Endothelial cell of umbilical vein (primary cell): ENCODE measurements around the gene SLC25A48. TPM values are rescaled to one million over a fixed set of nuclear protein-coding genes. Genes with fewer than 3 reads are reported as not detected.

Source experiments
- BruUV-seq: library from RNA; stranded (reverse); fragments of 400-500 nt; replicated peaks from 2 replicates; lab custom pipeline; 2021; lab: Mats Ljungman, UMichigan
- CTCF ChIA-PET: fragments of 300-600, 350-600 bp; sonication (Branson Sonifier 250); formaldehyde crosslinking; loops from one replicate; lab custom pipeline; 2021; ENCODE audit warnings: antibody characterized with exemption, inconsistent platforms; lab: Charles Lee
- POLR2A ChIA-PET: fragments of 300-600, 350-600 bp; sonication (Branson Sonifier 250); formaldehyde crosslinking; loops from one replicate; lab custom pipeline; 2021; ENCODE audit warnings: antibody characterized with exemption, inconsistent platforms; lab: Charles Lee
- DNase-seq: peaks from one replicate; pipeline ENCODE4 v3.0.0-alpha.2; 2011; ENCODE audit warnings: low read depth, low spot score
- FAIRE-seq: peaks from 2 replicates; lab custom pipeline; 2011; peaks lifted over from hg19 to GRCh38; lab: Jason Lieb, UNC
- H2AFZ ChIP-seq: 2 replicates; pipeline ENCODE4 v1.6.0; 2012; ENCODE audit warnings: low read depth, low read length, control low read depth, inconsistent platforms
- H3K27ac ChIP-seq: 2 replicates; pipeline ENCODE4 v1.5.1; 2011; ENCODE audit warnings: low read depth, mild to moderate bottlenecking, control low read depth, low read length, moderate library complexity; ENCODE audit not compliant: insufficient read depth
- H3K27me3 ChIP-seq, 2 experiments: 2 replicates each; pipeline versions ENCODE4 v1.6.0 to v1.6.1; 2011; ENCODE audit warnings: low read length in 2 of 2, mixed read lengths in 1 of 2; ENCODE audit not compliant: control insufficient read depth in 2 of 2, insufficient read depth in 2 of 2
- H3K36me3 ChIP-seq, 2 experiments: 2 replicates in 1 of 2; 3 replicates in 1 of 2; pipeline ENCODE4 v1.5.1; 2011; ENCODE audit warnings: low read length in 2 of 2, mild to moderate bottlenecking in 1 of 2, moderate library complexity in 1 of 2; ENCODE audit not compliant: control insufficient read depth in 2 of 2, insufficient read depth in 2 of 2; ENCODE audit errors: extremely low read depth in 1 of 2
- H3K4me1 ChIP-seq: 3 replicates; pipeline ENCODE4 v1.5.1; 2011; ENCODE audit warnings: mild to moderate bottlenecking, low read length; ENCODE audit not compliant: control insufficient read depth, insufficient read depth; ENCODE audit errors: extremely low read depth
- H3K4me2 ChIP-seq: 2 replicates; pipeline ENCODE4 v1.6.1; 2011; ENCODE audit warnings: low read length, control low read depth, mixed read lengths; ENCODE audit not compliant: insufficient read depth
- H3K4me3 ChIP-seq, 3 experiments: fragments of 200-600 bp in 1 of 3; sonication (generic), shearing (Covaris generic) in 1 of 3; replicated peaks in 1 of 3; 2 replicates each; pipeline ENCODE4 v1.5.1; 2011 to 2016; ENCODE audit warnings: control low read depth in 3 of 3, low read length in 3 of 3, mild to moderate bottlenecking in 2 of 3, inconsistent platforms in 1 of 3, low read depth in 1 of 3, moderate library complexity in 1 of 3; ENCODE audit not compliant: insufficient read depth in 1 of 3
- H3K79me2 ChIP-seq: 2 replicates; pipeline ENCODE4 v1.6.0; 2012; ENCODE audit warnings: low read length, inconsistent platforms; ENCODE audit not compliant: control insufficient read depth, insufficient read depth
- H3K9ac ChIP-seq: replicated peaks from 2 replicates; pipeline ENCODE3; 2011; ENCODE audit warnings: low read length, control low read depth; ENCODE audit not compliant: insufficient read depth; ENCODE audit errors: extremely low read depth
- H3K9me1 ChIP-seq: replicated peaks from 3 replicates; pipeline ENCODE4 v1.6.0; 2011; ENCODE audit warnings: mild to moderate bottlenecking, low read length; ENCODE audit not compliant: control insufficient read depth, insufficient read depth; ENCODE audit errors: extremely low read depth
- H3K9me3 ChIP-seq: replicated peaks from 2 replicates; pipeline ENCODE4 v1.5.1; 2012; ENCODE audit warnings: low read length, inconsistent platforms; ENCODE audit not compliant: control insufficient read depth, insufficient read depth
- H4K20me1 ChIP-seq: replicated peaks from 2 replicates; pipeline ENCODE3; 2011; ENCODE audit warnings: mild to moderate bottlenecking, low read length; ENCODE audit not compliant: control insufficient read depth, insufficient read depth; ENCODE audit errors: extremely low read depth
- EZH2 ChIP-seq: IDR thresholded peaks from 2 replicates; pipeline ENCODE4 v1.6.1; 2012; ENCODE audit warnings: borderline replicate concordance, low read depth, mild to moderate bottlenecking, moderate library complexity, low read length, inconsistent platforms; ENCODE audit not compliant: severe bottlenecking
- FOS ChIP-seq: IDR thresholded peaks from 2 replicates; pipeline ENCODE4 v1.6.1; 2011; ENCODE audit warnings: mild to moderate bottlenecking, low read length, moderate library complexity, borderline replicate concordance; ENCODE audit not compliant: insufficient read depth
- GATA2 ChIP-seq: IDR thresholded peaks from 2 replicates; pipeline ENCODE4 v1.7.0; 2011; ENCODE audit warnings: low read depth, mild to moderate bottlenecking, moderate library complexity, mixed read lengths, low read length; ENCODE audit not compliant: insufficient read length, insufficient read depth
- JUN ChIP-seq: IDR thresholded peaks from 2 replicates; pipeline ENCODE4 v1.6.1; 2011; ENCODE audit warnings: borderline replicate concordance, low read depth; ENCODE audit not compliant: insufficient read length, insufficient read depth
- MAX ChIP-seq: IDR thresholded peaks from 2 replicates; pipeline ENCODE4 v1.6.1; 2011; ENCODE audit not compliant: insufficient read depth, insufficient read length
- MYC ChIP-seq: IDR thresholded peaks from one replicate; pipeline ENCODE4 v1.6.1; 2011; ENCODE audit warnings: mild to moderate bottlenecking, low read depth, low read length
- POLR2A ChIP-seq: IDR thresholded peaks from 2 replicates; pipeline ENCODE4 v1.6.1; 2012; ENCODE audit warnings: low read depth, mild to moderate bottlenecking, control low read depth, low read length
- dilution Hi-C: fragments of 300-500 bp; cut with MboI; formaldehyde crosslinking; loops from one replicate; pipeline ENCODE4 v1.15.0; 2019; ENCODE audit warnings: low sequenced_read_pairs; ENCODE audit not compliant: extremely low pct_ligation_motif_present
- intact Hi-C: fragments of 100-400 bp; cut with micrococcal nuclease; formaldehyde crosslinking; loops from one replicate; pipeline ENCODE4 v1.10.0; 2022
- polyA plus RNA-seq, 4 experiments: library from polyadenylated mRNA; depleted of rRNA in 3 of 4; stranded (reverse) in 3 of 4; unstranded in 1 of 4; fragments of >200 nt; gene quantifications; 2 replicates each; pipeline versions ENCODE4 v1.2.1 to v1.2.3, GENCODE V29; 2011 to 2012; ENCODE audit warnings: missing spikeins in 1 of 4
- total RNA-seq: library from RNA; stranded (reverse); gene quantifications from 2 replicates; pipeline ENCODE4 v1.2.3, GENCODE V29; 2021
- TF ChIP-seq, protein P1 (sequence below), 2 donors: IDR thresholded peaks; 1 replicate in 1 of 2; 2 replicates in 1 of 2; pipeline ENCODE4 v1.5.1; 2011; ENCODE audit warnings: low read length in 2 of 2, mild to moderate bottlenecking in 2 of 2, moderate library complexity in 2 of 2, control low read depth in 1 of 2, inconsistent platforms in 1 of 2, low read depth in 1 of 2; ENCODE audit not compliant: insufficient read depth in 1 of 2; ENCODE audit errors: extremely low read depth in 1 of 2

SLC25A48 gene
- total and polyA plus RNA-seq, 2 donors (not counting 3 experiments of a cell fraction or from before 2014, with no cell fraction given) = not detected

- H3K9me3 ChIP-seq = no peaks in the 10 kb centered on the region
- dilution Hi-C loops (no loop called here), intact Hi-C loops (no loop called here)
- H3K4me3 ChIP-seq = no peak overlapping the region
- TF ChIP-seq MAX (no peak), FOS (no peak), GATA2 (no peak), JUN (no peak), MYC (no peak), POLR2A (no peak), EZH2 (no peak)
- TF ChIP-seq, protein P1, sequence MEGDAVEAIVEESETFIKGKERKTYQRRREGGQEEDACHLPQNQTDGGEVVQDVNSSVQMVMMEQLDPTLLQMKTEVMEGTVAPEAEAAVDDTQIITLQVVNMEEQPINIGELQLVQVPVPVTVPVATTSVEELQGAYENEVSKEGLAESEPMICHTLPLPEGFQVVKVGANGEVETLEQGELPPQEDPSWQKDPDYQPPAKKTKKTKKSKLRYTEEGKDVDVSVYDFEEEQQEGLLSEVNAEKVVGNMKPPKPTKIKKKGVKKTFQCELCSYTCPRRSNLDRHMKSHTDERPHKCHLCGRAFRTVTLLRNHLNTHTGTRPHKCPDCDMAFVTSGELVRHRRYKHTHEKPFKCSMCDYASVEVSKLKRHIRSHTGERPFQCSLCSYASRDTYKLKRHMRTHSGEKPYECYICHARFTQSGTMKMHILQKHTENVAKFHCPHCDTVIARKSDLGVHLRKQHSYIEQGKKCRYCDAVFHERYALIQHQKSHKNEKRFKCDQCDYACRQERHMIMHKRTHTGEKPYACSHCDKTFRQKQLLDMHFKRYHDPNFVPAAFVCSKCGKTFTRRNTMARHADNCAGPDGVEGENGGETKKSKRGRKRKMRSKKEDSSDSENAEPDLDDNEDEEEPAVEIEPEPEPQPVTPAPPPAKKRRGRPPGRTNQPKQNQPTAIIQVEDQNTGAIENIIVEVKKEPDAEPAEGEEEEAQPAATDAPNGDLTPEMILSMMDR (IDR thresholded peaks at IDR 0.05; ENCODE audit: extremely low read depth in 1 of 2, insufficient read depth in 1 of 2, low read depth in 1 of 2, low read length in 2 of 2) = no peak
- H3K4me2 ChIP-seq = no peak overlapping the region
- H3K36me3 ChIP-seq = no peaks in the 10 kb centered on the region
- H4K20me1 ChIP-seq = no peaks in the 10 kb centered on the region
- DNase-seq = no peak
- H3K79me2 ChIP-seq = no peaks in the 10 kb centered on the region
- no peak overlapping the region for H2AFZ ChIP-seq
- H3K9me1 ChIP-seq = no peaks in the 10 kb centered on the region
- ChIA-PET CTCF (no interaction called here), POLR2A (no interaction called here)
- H3K27me3 ChIP-seq = peaks cover 9 to 19% of the 10 kb centered on the region in 2 experiments
- H3K4me1 ChIP-seq = no peaks in the 10 kb centered on the region
- H3K27ac ChIP-seq = no peak overlapping the region
- no peak overlapping the region for H3K9ac ChIP-seq
- no peak for FAIRE-seq
- BruUV-seq = no TSS peak
These were observed 59.8 kb downstream of the SLC25A48 start for GRCh38 chr5:135894276-135894675.
